Measurements from ENCODE around the gene TRERF1.

GRCh38 chr6:42278131-42278853, 173.4 kb downstream of the TRERF1 start:
- TF ChIP-seq CTCF (IDR thresholded peaks at IDR 0.05; ENCODE audit: control extremely low read depth in 1 of 3, insufficient read depth in 1 of 3, low read depth in 1 of 3, low read length in 3 of 3): no peak
- no peak for TF ChIP-seq BRCA1 (IDR thresholded peaks at IDR 0.05; ENCODE audit: low read depth, low read length)
- TF ChIP-seq POLR2A (IDR thresholded peaks at IDR 0.05; ENCODE audit: control extremely low read depth in 1 of 2, low read depth in 2 of 2, low read length in 2 of 2): no peak
- no peak for TF ChIP-seq EP300 (IDR thresholded peaks at IDR 0.05; ENCODE audit: borderline replicate concordance in 1 of 2, low read depth in 2 of 2, low read length in 2 of 2)
- TF ChIP-seq CHD2 (IDR thresholded peaks at IDR 0.05; ENCODE audit: low read length): no peak
- no peak for TF ChIP-seq KDM5A (IDR thresholded peaks at IDR 0.05; ENCODE audit: low read length)
- TF ChIP-seq ATF3 (IDR thresholded peaks at IDR 0.05; ENCODE audit: insufficient read depth, low read depth, low read length): no peak
- no peak for TF ChIP-seq KDM1A (IDR thresholded peaks at IDR 0.05; ENCODE audit: borderline replicate concordance, low read length)
- no peak for TF ChIP-seq YY1 (IDR thresholded peaks at IDR 0.05; ENCODE audit: low read depth, low read length)
- no peak for TF ChIP-seq EGR1 (IDR thresholded peaks at IDR 0.05; ENCODE audit: borderline replicate concordance, low read depth, low read length)
- TF ChIP-seq POLR2AphosphoS5 (IDR thresholded peaks at IDR 0.05; ENCODE audit: low read depth, low read length): no peak
- no peak for TF ChIP-seq EZH2 (IDR thresholded peaks at IDR 0.05; ENCODE audit: low read depth, low read length, severe bottlenecking)
- no peak for TF ChIP-seq CBX5 (IDR thresholded peaks at IDR 0.05; ENCODE audit: low read depth, low read length)

Data from H1 (cell line).